GM19397 (cell line): ENCODE measurements around the gene TBR1.

Experiments
- ATAC-seq: cut with Tn5 transposase; IDR thresholded peaks from one replicate; pipeline ENCODE4 v1.9.1; 2021; ENCODE audit warnings: mild to moderate bottlenecking, moderate library complexity; ENCODE audit not compliant: unreplicated experiment

TBR1 gene

GRCh38 chr2:161426922-161427663, 11.0 kb downstream of the TBR1 start:
- ATAC-seq: no peak

- no peak for ATAC-seq
These were observed 11.8 kb downstream of the TBR1 start for GRCh38 chr2:161427664-161428587.

- no peak for ATAC-seq
These were observed 14.3 kb downstream of the TBR1 start for GRCh38 chr2:161430386-161430785.

- no peak for ATAC-seq
These were observed 16.0 kb downstream of the TBR1 start for GRCh38 chr2:161432107-161432506.

GRCh38 chr2:161434118-161434517, 18.0 kb downstream of the TBR1 start:
- ATAC-seq: no peak

- no peak for ATAC-seq
These were observed 20.3 kb downstream of the TBR1 start for GRCh38 chr2:161436411-161436810.

- ATAC-seq: no peak
These were observed 22.5 kb downstream of the TBR1 start for GRCh38 chr2:161438598-161438997.

GRCh38 chr2:161445097-161445496, 29.0 kb downstream of the TBR1 start:
- no peak for ATAC-seq

GRCh38 chr2:161448431-161448830, 32.3 kb downstream of the TBR1 start:
- no peak for ATAC-seq

- ATAC-seq: no peak
These were observed 55.5 kb downstream of the TBR1 start for GRCh38 chr2:161471631-161472030.

GRCh38 chr2:161474920-161475319, 58.8 kb downstream of the TBR1 start:
- ATAC-seq: no peak
